GM10266 (cell line): ENCODE data around the gene GRK4.

Experiments
- DNase-seq: peaks from one replicate; pipeline ENCODE4 v3.0.0; 2012; ENCODE audit errors: extremely low spot score
- CTCF ChIP-seq: IDR thresholded peaks from 2 replicates; pipeline ENCODE4 v1.5.1; 2012; ENCODE audit warnings: mild to moderate bottlenecking, low read depth; ENCODE audit not compliant: control insufficient read depth, insufficient read depth; ENCODE audit errors: missing control alignments

The GRK4 gene

DNA sequence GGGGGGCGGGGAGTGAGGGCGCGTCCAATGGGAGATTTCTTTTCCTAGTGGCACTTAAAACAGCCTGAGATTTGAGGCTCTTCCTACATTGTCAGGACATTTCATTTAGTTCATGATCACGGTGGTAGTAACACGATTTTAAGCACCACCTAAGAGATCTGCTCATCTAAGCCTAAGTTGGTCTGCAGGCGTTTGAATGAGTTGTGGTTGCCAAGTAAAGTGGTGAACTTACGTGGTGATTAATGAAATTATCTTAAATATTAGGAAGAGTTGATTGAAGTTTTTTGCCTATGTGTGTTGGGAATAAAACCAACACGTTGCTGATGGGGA lies 112.2 kb downstream of the GRK4 start:
- DNase-seq: no peak
- no peak for TF ChIP-seq CTCF

GRCh38 chr4:3077796-3078195 lies 114.4 kb downstream of the GRK4 start:
- peak; percentile 58 for DNase-seq
- no peak for TF ChIP-seq CTCF

DNA sequence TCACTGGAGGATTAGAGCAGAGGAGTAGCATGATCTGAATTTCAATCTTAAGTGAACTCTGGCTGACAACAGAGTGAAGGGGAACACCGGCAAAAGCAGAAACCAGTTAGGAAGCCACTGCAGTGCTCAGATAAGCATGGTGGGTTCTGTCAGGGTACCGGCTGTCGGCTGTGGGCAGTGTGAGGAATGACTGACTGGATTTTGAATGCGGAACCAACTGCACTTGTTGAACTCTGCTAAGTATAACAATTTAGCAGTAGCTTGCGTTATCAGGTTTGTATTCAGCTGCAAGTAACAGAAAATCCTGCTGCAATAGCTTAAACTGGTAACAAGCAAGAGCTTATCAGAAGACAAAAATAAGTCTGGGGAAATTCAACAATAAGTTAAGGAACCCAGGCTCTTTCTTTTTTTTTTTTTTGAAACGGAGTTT lies 116.3 kb downstream of the GRK4 start:
- peak; percentile 45 for DNase-seq

DNA sequence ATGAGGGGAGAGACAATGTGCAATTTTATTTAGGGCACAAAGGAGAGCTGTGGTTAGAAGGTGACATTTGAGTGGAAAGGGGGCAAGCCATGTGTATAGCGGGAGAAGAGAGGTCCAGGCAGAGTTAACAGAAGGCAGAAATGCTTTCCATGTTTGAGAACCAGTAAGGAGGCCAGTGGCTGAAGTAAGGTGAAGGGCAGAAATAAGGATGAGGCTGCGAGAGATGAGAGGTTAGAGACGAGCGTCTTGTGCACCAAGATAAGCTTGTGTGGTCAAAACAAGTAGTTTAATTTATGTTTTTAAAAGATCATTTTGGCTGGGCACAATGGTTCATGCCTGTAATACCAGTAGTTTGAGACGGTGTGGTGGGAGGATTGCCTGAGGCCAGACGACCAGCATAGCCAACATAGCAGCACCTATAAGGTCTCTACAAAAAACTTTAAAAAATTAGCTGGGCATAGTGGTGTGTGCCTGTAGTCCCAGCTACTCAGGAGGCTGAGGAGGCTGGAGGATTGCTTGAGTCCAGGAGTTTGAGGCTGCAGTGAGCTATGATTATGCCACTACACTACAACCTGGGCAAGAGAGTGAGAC lies 119.6 kb downstream of the GRK4 start:
- no peak for TF ChIP-seq CTCF
- no peak for DNase-seq

More for the DNA sequence above, 116.3 kb downstream of the GRK4 start:
- TF ChIP-seq CTCF: no peak

GRCh38 chr4:3083732-3084131 lies 120.4 kb downstream of the GRK4 start:
- TF ChIP-seq CTCF: no peak
- no peak for DNase-seq

- no peak for DNase-seq
- no peak for TF ChIP-seq CTCF
Measured at GRCh38 chr4:3085948-3086670, 122.7 kb downstream of the GRK4 start.

GRCh38 chr4:3087115-3087797 lies 123.9 kb downstream of the GRK4 start:
- TF ChIP-seq CTCF: no peak
- no peak for DNase-seq
